ENCODE data around the gene ING5. TPM values are rescaled to one million over a fixed set of nuclear protein-coding genes. Genes with fewer than 3 reads are reported as not detected.
"Not testable (repeated sequence)": the region's sequence is repeated elsewhere in the genome, so short reads cannot be mapped to it uniquely, and the experiment has no call there.

The ING5 gene
- total RNA-seq, 3 donors from 2014 or later = 24.6 to 52.3 (median 35.1) TPM

DNA sequence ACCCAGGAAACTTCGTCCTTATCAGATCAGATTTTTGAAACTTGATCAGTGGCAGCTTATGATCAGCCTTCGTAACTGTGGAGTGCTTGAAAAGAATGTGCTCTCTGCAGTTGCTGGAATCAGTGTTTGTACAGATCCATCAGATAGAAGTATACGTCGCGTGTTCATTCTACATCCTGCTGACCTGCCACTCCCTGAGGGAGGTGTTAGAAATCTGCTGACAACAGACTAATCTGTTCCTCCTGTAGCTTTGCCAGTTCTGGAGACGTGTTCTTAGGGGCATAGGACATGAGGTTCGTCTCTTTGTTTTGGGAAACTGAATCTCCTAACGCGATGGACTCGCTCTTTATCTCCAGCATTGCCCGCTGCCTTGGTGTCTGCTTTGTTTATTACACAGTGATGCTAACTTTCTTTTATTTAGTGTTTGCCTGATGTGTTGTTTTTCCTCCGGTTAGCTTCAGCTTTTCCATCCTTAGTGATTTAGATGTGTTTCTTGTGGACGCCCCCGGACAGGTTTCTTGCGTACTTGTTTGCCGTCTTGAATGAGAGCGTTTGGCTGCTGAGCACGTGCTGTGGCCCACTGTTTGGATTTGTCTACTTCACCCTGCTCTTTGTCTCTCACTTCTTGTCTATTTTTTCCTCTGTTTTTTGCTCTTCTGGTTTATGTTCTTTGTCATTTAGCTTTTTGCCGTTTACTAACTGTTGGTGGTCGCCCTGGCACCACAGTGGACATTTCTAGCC lies 57.4 kb downstream of the ING5 start:
- intact Hi-C loops (cut with DNase I, micrococcal nuclease) = no loop called here
- no peak for TF ChIP-seq CTCF (IDR thresholded peaks at IDR 0.05)
- peak in 1 of 3 donors; percentile 9 for DNase-seq
- ATAC-seq = no peak
- Histone ChIP-seq H3K9me3 (peaks cover 2% of the 10 kb centered on the region), H3K36me3 (ENCODE audit: low read depth) (no peaks in the 10 kb centered on the region), H3K4me1 (ENCODE audit: low read depth) (no peaks in the 10 kb centered on the region), H3K4me3 (no peak overlapping the region)

GRCh38 chr2:241759893-241760292 lies 58.1 kb downstream of the ING5 start:
- H3K4me3 ChIP-seq; H3K36me3 ChIP-seq (ENCODE audit: low read depth); ATAC-seq; H3K9me3 ChIP-seq; intact Hi-C loops (cut with DNase I, micrococcal nuclease); H3K4me1 ChIP-seq (ENCODE audit: low read depth): not testable (repeated sequence)
- peak in 1 of 3 donors; percentile 6 for DNase-seq

- Histone ChIP-seq H3K4me1 (ENCODE audit: low read depth) (no peaks in the 10 kb centered on the region), H3K9me3 (peaks cover 2% of the 10 kb centered on the region), H3K36me3 (ENCODE audit: low read depth) (no peaks in the 10 kb centered on the region), H3K4me3 (no peak overlapping the region)
- ATAC-seq (no peak), DNase-seq (peak in 1 of 3 donors; percentile 22)
- TF ChIP-seq CTCF (IDR thresholded peaks at IDR 0.05) = no peak
- intact Hi-C loops (cut with DNase I, micrococcal nuclease) = no loop called here
Measured at GRCh38 chr2:241760301-241760771, 58.5 kb downstream of the ING5 start.

DNA sequence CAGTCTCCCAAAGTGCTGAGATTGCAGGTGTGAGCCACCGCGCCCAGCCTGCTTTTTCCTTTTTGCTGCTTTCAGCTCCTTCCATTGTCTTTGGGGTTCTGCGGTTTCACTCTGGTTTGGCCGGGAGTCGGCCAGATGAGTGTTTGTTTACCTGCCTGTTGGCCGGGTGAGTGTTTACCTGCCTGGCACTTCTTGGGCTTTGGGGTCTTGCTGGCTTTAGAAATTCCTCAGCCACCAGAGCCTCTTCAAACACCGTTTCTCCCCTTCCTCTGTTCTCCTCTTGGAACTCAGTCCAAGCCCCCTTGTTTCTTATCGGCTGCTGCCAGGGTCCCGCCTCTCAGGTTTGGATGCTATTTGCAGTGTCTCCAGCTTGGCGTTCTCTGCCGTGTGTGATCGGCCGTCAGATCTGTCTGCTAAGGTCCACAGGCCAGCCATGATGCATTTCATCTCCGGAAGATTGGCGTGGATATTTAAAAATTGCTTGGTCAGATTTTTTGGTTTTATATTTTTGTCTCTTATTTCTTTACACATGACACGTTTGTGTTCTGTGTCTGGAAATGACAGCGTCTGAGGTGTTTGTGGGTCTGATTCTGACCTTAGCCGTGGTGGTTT lies 60.6 kb downstream of the ING5 start:
- intact Hi-C loops (cut with DNase I, micrococcal nuclease) = no loop called here
- Histone ChIP-seq H3K4me3 (no peak overlapping the region), H3K9me3 (peaks cover 2% of the 10 kb centered on the region), H3K36me3 (ENCODE audit: low read depth) (no peaks in the 10 kb centered on the region), H3K4me1 (ENCODE audit: low read depth) (no peaks in the 10 kb centered on the region)
- TF ChIP-seq CTCF (IDR thresholded peaks at IDR 0.05) = no peak
- DNase-seq (peak in 1 of 3 donors; percentile 15), ATAC-seq (no peak)

DNA sequence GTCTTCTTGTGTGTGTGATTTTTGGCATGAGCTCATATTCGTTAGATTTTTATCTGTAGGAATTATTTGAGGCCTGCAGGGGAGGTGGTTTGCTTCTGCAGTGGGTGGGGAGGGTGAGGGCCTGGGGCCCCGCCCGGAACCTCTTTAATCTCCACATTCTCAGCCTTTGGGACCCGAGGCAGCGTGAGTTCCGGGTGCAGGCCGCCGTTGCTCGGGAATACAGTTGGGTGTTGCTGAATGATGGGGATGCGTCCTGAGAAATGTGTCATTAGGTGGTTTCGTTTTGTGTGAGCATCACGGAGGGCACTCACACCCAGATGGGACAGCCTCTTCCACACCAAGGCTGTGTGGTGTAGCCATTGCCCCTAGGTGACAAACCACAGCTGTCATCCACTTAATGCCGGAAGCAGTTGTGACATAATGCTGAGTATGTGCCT lies 61.1 kb downstream of the ING5 start:
- H3K36me3 ChIP-seq (ENCODE audit: low read depth) = no peaks in the 10 kb centered on the region
- TF ChIP-seq CTCF (IDR thresholded peaks at IDR 0.05) = no peak
- DNase-seq (peak in 2 of 3 donors; percentile 34 to 42), ATAC-seq (peak; percentile 82)
- H3K4me3 ChIP-seq = no peak overlapping the region
- H3K9me3 ChIP-seq = peaks cover 2% of the 10 kb centered on the region
- intact Hi-C loops (cut with DNase I, micrococcal nuclease) = no loop called here
- no peaks in the 10 kb centered on the region for H3K4me1 ChIP-seq (ENCODE audit: low read depth)
